AG04449 (cell line): ENCODE data around the gene FERMT2.

ENCODE experiments used
- CTCF ChIA-PET: fragments of 350-600 bp; formaldehyde crosslinking; extraction: SDS; loops from one replicate; lab custom pipeline; 2021; ENCODE audit warnings: antibody characterized with exemption; lab: Yijun Ruan, JAX
- POLR2A ChIA-PET: fragments of 400-600, 350-600 bp; formaldehyde crosslinking; extraction: SDS; loops from one replicate; lab custom pipeline; 2020; ENCODE audit warnings: antibody characterized with exemption, inconsistent platforms; lab: Yijun Ruan, JAX
- DNase-seq: peaks from one replicate; pipeline ENCODE4 v3.0.0-alpha.2; 2010; ENCODE audit warnings: low read depth, low spot score
- H3K4me3 ChIP-seq: 2 replicates; pipeline ENCODE4 v1.5.1; 2011; ENCODE audit warnings: low read depth, mild to moderate bottlenecking, control low read depth, low read length
- TF ChIP-seq, protein P1 (sequence below): IDR thresholded peaks from one replicate; pipeline ENCODE4 v1.5.1; 2011; ENCODE audit warnings: mild to moderate bottlenecking, moderate library complexity, low read length, control low read depth, inconsistent platforms; ENCODE audit not compliant: insufficient read depth; ENCODE audit errors: missing control alignments

Gene FERMT2

DNA sequence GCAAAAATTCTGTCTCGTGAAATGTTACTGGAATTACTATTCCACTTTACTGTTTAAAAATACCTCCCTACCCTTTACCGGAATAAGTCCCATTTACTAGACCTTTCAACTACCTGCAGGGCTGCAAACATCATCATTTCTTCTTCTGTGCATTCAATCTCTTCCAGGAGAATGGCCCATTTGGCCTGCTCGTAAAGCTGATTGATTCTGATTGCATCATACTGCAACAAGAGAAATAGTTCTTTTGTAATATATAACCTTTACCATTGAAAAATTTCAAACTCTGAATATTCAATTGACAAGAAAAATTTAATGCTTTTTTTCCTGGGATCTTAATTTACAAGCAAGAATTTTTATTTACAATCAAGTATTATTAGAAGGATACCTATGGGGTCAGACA lies 72.4 kb downstream of the FERMT2 start:
- CTCF ChIA-PET = no interaction called here
- POLR2A ChIA-PET = no interaction called here
- DNase-seq = no peak

DNA sequence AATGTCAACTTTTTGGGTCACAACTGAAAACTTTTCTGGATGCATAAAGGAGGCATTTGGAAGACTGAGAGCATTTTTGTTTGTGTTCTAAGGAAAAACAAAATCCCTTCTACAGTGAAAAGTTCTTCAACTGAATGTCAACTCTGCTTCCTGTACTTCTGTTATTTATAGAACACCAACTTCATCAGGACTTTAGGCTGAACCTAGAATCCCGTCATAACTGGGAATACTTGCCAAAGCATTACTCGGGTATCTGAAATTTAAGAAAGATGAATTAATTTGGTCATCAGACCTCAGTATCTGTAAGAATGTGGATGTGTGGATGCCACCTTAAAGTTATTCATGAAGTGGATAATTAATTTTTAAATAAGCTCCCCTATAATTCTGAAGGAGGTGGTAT lies 73.2 kb downstream of the FERMT2 start:
- CTCF ChIA-PET = no interaction called here
- TF ChIP-seq, protein P1, sequence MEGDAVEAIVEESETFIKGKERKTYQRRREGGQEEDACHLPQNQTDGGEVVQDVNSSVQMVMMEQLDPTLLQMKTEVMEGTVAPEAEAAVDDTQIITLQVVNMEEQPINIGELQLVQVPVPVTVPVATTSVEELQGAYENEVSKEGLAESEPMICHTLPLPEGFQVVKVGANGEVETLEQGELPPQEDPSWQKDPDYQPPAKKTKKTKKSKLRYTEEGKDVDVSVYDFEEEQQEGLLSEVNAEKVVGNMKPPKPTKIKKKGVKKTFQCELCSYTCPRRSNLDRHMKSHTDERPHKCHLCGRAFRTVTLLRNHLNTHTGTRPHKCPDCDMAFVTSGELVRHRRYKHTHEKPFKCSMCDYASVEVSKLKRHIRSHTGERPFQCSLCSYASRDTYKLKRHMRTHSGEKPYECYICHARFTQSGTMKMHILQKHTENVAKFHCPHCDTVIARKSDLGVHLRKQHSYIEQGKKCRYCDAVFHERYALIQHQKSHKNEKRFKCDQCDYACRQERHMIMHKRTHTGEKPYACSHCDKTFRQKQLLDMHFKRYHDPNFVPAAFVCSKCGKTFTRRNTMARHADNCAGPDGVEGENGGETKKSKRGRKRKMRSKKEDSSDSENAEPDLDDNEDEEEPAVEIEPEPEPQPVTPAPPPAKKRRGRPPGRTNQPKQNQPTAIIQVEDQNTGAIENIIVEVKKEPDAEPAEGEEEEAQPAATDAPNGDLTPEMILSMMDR = no peak
- DNase-seq = no peak
- H3K4me3 ChIP-seq = no peak overlapping the region
- POLR2A ChIA-PET = no interaction called here

More for the DNA sequence above, 72.4 kb downstream of the FERMT2 start:
- no peak overlapping the region for H3K4me3 ChIP-seq
- TF ChIP-seq, protein P1 = no peak

GRCh38 chr14:52876806-52877205 lies 74.0 kb downstream of the FERMT2 start:
- POLR2A ChIA-PET = no interaction called here
- TF ChIP-seq, protein P1 = no peak
- CTCF ChIA-PET = no interaction called here
- DNase-seq = no peak
- H3K4me3 ChIP-seq = no peak overlapping the region

DNA sequence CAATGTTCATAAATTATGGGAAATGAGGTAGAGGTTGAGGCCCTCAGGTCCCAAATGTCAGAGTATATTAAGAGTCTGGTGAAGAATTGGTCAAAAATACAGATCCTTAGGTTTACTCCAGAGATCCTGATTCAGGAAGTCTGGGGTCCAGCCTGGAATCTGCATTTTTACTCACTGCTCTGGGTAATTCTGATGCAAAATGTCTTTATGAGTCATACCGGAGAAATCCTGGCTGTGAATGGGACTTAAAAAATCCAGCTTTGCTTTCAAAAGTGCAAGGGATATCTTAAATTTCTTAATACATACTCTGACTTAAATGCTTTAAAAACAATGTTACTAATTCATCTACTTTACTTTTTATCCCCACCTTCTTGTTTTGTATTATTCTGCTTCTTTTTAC lies 74.5 kb downstream of the FERMT2 start:
- TF ChIP-seq, protein P1 = no peak
- POLR2A ChIA-PET = no interaction called here
- CTCF ChIA-PET = no interaction called here
- H3K4me3 ChIP-seq = no peak overlapping the region
- no peak for DNase-seq

DNA sequence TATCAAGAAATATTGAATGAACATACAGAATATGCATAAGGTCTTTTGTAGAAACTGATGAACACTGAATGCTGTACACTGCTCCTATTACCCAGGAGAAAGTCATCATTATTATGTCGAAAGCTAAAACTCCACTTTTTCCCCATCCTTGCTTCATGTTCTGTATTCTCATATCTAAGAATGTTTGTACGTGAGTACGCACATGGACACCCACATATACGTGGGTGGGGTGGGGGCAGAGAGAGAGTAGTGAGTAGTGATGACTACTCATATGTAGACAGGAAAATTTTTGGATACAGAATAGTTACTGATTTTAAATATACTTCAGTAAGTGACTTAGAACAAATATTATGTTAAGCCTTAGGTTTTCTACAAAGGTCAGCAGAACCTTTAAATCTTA lies 75.1 kb downstream of the FERMT2 start:
- ChIA-PET POLR2A (no interaction called here), CTCF (no interaction called here)
- DNase-seq = no peak
- TF ChIP-seq, protein P1 = no peak
- no peak overlapping the region for H3K4me3 ChIP-seq

GRCh38 chr14:52874389-52874788 lies 76.5 kb downstream of the FERMT2 start:
- TF ChIP-seq, protein P1 = no peak
- POLR2A ChIA-PET = interaction anchor here (0.7 kb wide), 1 partner anchor 52 kb away, joined by 3 read pairs; no protein-coding TSS in a partner anchor
- no peak overlapping the region for H3K4me3 ChIP-seq
- no peak for DNase-seq
- CTCF ChIA-PET = no interaction called here
